Mesenchymal stem cell (in vitro differentiated cells and primary cell): Measurements from ENCODE around the gene UTP18.

Experiments used
- DNase-seq: peaks from one replicate; pipeline ENCODE4 v3.0.0-alpha.2; 2013
- H2AFZ ChIP-seq: one replicate; pipeline ENCODE4 v1.6.1; 2013; ENCODE audit warnings: low read depth, mild to moderate bottlenecking, control low read depth, inconsistent platforms, low read length, moderate library complexity
- H2AK5ac ChIP-seq: 2 replicates; pipeline ENCODE4 v1.6.1; 2013; ENCODE audit warnings: low read length, moderate library complexity, mild to moderate bottlenecking, inconsistent platforms; ENCODE audit not compliant: severe bottlenecking
- H2BK120ac ChIP-seq: one replicate; pipeline ENCODE4 v1.6.1; 2013; ENCODE audit warnings: low read depth, mild to moderate bottlenecking, inconsistent platforms, low read length, moderate library complexity
- H2BK12ac ChIP-seq, 2 experiments: one replicate each; pipeline ENCODE4 v1.6.1; 2013; ENCODE audit warnings: inconsistent platforms in 2 of 2, low read length in 2 of 2, mild to moderate bottlenecking in 2 of 2, moderate library complexity in 2 of 2, control low read depth in 1 of 2
- H2BK15ac ChIP-seq: one replicate; pipeline ENCODE4 v1.6.1; 2013; ENCODE audit warnings: mild to moderate bottlenecking, low read depth, inconsistent platforms; ENCODE audit not compliant: poor library complexity, severe bottlenecking
- H2BK5ac ChIP-seq: 2 replicates; pipeline ENCODE4 v1.6.1; 2013; ENCODE audit warnings: low read depth, mild to moderate bottlenecking, low read length, control low read depth, inconsistent platforms; ENCODE audit not compliant: poor library complexity, severe bottlenecking
- H3K14ac ChIP-seq, 2 experiments: one replicate each; pipeline ENCODE4 v1.6.1; 2013; ENCODE audit warnings: inconsistent platforms in 2 of 2, low read length in 2 of 2, control low read depth in 1 of 2, mild to moderate bottlenecking in 1 of 2, moderate library complexity in 1 of 2
- H3K18ac ChIP-seq, 2 experiments: one replicate each; pipeline ENCODE4 v1.6.1; 2013; ENCODE audit warnings: inconsistent platforms in 2 of 2, low read length in 2 of 2, control low read depth in 1 of 2, low read depth in 1 of 2, mild to moderate bottlenecking in 1 of 2
- H3K23ac ChIP-seq, 2 experiments: one replicate each; pipeline ENCODE4 v1.6.1; 2013; ENCODE audit warnings: inconsistent platforms in 2 of 2, low read length in 2 of 2, mild to moderate bottlenecking in 2 of 2, moderate library complexity in 2 of 2, control low read depth in 1 of 2
- H3K27ac ChIP-seq: 2 replicates; pipeline ENCODE4 v1.5.1; 2013; ENCODE audit warnings: mild to moderate bottlenecking, moderate library complexity, low read length, control low read depth, inconsistent platforms; ENCODE audit not compliant: poor library complexity, severe bottlenecking
- H3K27me3 ChIP-seq, 2 experiments: 2 replicates each; pipeline versions ENCODE4 v1.6.1 to v1.7.0; 2013; ENCODE audit warnings: low read length in 2 of 2, mild to moderate bottlenecking in 2 of 2, moderate library complexity in 2 of 2, control low read depth in 1 of 2, inconsistent platforms in 1 of 2; ENCODE audit not compliant: control insufficient read depth in 1 of 2, insufficient read depth in 1 of 2
- H3K36me3 ChIP-seq, 2 experiments: 2 replicates each; pipeline versions ENCODE4 v1.6.1 to v1.7.0; 2013; ENCODE audit warnings: low read length in 2 of 2, control low read depth in 1 of 2, inconsistent platforms in 1 of 2, low read depth in 1 of 2, mild to moderate bottlenecking in 1 of 2; ENCODE audit not compliant: insufficient read depth in 2 of 2, control insufficient read depth in 1 of 2
- H3K4ac ChIP-seq, 2 experiments: one replicate each; pipeline ENCODE4 v1.6.1; 2013; ENCODE audit warnings: inconsistent platforms in 2 of 2, low read length in 2 of 2, mild to moderate bottlenecking in 2 of 2, moderate library complexity in 2 of 2, control low read depth in 1 of 2, low read depth in 1 of 2
- H3K4me1 ChIP-seq: 2 replicates; pipeline ENCODE4 v1.6.1; 2013; ENCODE audit warnings: low read depth, low read length, control low read depth; ENCODE audit not compliant: control insufficient read depth, insufficient read depth
- H3K4me2 ChIP-seq: 2 replicates; pipeline ENCODE4 v1.6.1; 2013; ENCODE audit warnings: low read length, mild to moderate bottlenecking, inconsistent platforms; ENCODE audit not compliant: poor library complexity, severe bottlenecking
- H3K4me3 ChIP-seq, 2 experiments: 2 replicates each; pipeline versions ENCODE4 v1.5.1 to v1.7.0; 2013; ENCODE audit warnings: low read length in 2 of 2, mild to moderate bottlenecking in 2 of 2, control low read depth in 1 of 2, low read depth in 1 of 2; ENCODE audit not compliant: insufficient read depth in 1 of 2
- H3K79me1 ChIP-seq: replicated peaks from 2 replicates; pipeline ENCODE4 v1.6.1; 2013; ENCODE audit warnings: mild to moderate bottlenecking, control low read depth, low read length, inconsistent platforms; ENCODE audit not compliant: poor library complexity, severe bottlenecking
- H3K9ac ChIP-seq: 2 replicates; pipeline ENCODE4 v1.7.0; 2013; ENCODE audit warnings: mild to moderate bottlenecking, low read length, moderate library complexity
- H3K9me3 ChIP-seq: 2 replicates; pipeline ENCODE4 v1.7.0; 2013; ENCODE audit warnings: mild to moderate bottlenecking, low read length; ENCODE audit not compliant: control insufficient read depth
- H4K8ac ChIP-seq: one replicate; pipeline ENCODE4 v1.6.1; 2013; ENCODE audit warnings: inconsistent platforms, mild to moderate bottlenecking, low read length, moderate library complexity
- H4K91ac ChIP-seq: one replicate; pipeline ENCODE4 v1.6.1; 2013; ENCODE audit warnings: mild to moderate bottlenecking, low read length, inconsistent platforms
- WGBS: methylation state at CpG from one replicate; pipeline ENCODE4 v1.1.7; 2013; ENCODE audit warnings: mixed read lengths; 5-methylcytosine and 5-hydroxymethylcytosine counted together

UTP18 gene

DNA sequence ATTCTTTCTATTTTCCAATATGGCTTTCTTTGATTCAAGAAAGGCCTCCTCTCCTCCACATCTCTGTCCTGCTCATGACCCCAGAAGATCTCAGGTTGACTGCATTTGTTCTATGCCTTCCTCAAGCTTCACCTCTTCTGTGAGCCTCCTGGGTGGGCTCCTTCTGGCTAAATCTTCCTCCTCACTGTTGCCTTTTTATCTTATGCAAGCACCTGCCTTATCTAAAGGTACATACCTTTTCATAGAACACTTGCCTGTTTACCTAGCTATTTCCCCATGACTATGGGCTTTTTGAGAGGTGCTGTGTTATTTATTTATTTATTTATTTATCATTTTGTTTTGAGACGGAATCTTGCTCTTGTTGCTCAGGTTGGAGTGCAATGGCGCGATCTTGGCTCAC lies 81.1 kb downstream of the UTP18 start:
- Histone ChIP-seq H3K18ac (no peak overlapping the region), H2BK15ac (no peak overlapping the region), H3K9me3 (no peaks in the 10 kb centered on the region), H2AK5ac (no peak overlapping the region), H3K14ac (no peak overlapping the region), H3K27me3 (peaks cover 2 to 9% of the 10 kb centered on the region in 2 experiments), H2BK12ac (no peak overlapping the region), H3K4me3 (no peak overlapping the region), H3K9ac (no peak overlapping the region), H2BK120ac (no peak overlapping the region), H3K4ac (no peak overlapping the region), H3K79me1 (no peaks in the 10 kb centered on the region), H2BK5ac (no peak overlapping the region), H3K4me1 (no peaks in the 10 kb centered on the region), H3K27ac (no peak overlapping the region), H4K91ac (no peak overlapping the region), H3K36me3 (no peaks in the 10 kb centered on the region), H3K23ac (no peak overlapping the region), H4K8ac (no peak overlapping the region), H2AFZ (no peak overlapping the region), H3K4me2 (no peak overlapping the region)
- WGBS: no CpG with 5 or more reads among the region's 3 CpGs
- no peak for DNase-seq

DNA sequence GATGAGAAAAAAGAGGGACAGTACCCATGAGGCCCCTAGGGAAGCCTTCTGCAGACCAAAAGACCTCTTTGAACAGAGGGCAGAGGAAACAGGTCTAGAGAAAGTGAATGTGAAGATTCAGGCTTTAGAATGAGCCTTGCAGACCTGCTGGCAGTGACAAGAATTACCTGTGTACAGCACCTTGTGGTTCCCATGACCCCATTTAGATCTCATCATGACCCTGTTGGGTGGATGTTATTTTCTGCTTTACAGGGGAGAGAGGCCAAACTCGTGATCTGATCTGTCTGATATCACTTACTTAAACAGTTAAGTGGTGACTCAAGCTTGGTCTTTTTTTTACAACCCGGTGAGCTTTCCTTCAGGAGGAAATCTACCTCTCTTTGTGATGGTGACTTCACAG lies 81.9 kb downstream of the UTP18 start:
- H3K4me1 ChIP-seq: no peaks in the 10 kb centered on the region
- no peak overlapping the region for H2BK12ac ChIP-seq
- no peak overlapping the region for H3K14ac ChIP-seq
- no peaks in the 10 kb centered on the region for H3K36me3 ChIP-seq
- no peak overlapping the region for H3K27ac ChIP-seq
- no peak overlapping the region for H4K8ac ChIP-seq
- no peak overlapping the region for H2BK15ac ChIP-seq
- H3K23ac ChIP-seq: no peak overlapping the region
- H2BK5ac ChIP-seq: no peak overlapping the region
- no peak overlapping the region for H3K9ac ChIP-seq
- no peaks in the 10 kb centered on the region for H3K9me3 ChIP-seq
- no peak overlapping the region for H3K4me3 ChIP-seq
- H3K4ac ChIP-seq: no peak overlapping the region
- no peak for DNase-seq
- WGBS: 64% methylated on average over 2 of the region's 2 CpGs
- no peaks in the 10 kb centered on the region for H3K79me1 ChIP-seq
- H2BK120ac ChIP-seq: no peak overlapping the region
- peaks cover 1 to 7% of the 10 kb centered on the region in 2 experiments for H3K27me3 ChIP-seq
- H2AK5ac ChIP-seq: no peak overlapping the region
- no peak overlapping the region for H3K18ac ChIP-seq
- H3K4me2 ChIP-seq: no peak overlapping the region
- H2AFZ ChIP-seq: no peak overlapping the region
- H4K91ac ChIP-seq: no peak overlapping the region

DNA sequence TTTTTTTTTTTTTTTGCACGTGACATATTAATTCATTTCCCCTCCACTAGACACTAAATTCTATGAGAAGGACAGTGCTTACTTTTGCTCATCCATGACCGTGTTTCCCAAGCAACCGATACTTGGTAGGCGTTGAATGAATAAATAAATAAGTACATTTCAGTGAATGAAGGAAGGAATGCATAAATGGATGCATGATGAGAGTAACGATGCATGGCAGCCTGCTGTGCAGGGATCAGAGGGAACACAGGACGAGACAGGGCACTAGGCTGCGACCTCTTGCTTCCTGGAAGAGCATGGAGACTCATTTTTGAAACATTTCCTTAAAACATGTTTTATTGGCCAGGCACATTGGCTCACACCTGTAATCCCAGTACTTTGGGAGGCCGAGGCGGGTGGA lies 84.2 kb downstream of the UTP18 start:
- H3K9me3 ChIP-seq: no peaks in the 10 kb centered on the region
- H3K27ac ChIP-seq: no peak overlapping the region
- no peak overlapping the region for H3K23ac ChIP-seq
- no peak overlapping the region for H2BK12ac ChIP-seq
- H3K4me2 ChIP-seq: no peak overlapping the region
- H3K4ac ChIP-seq: no peak overlapping the region
- no peaks in the 10 kb centered on the region for H3K79me1 ChIP-seq
- no peak overlapping the region for H2AK5ac ChIP-seq
- no peak overlapping the region for H3K9ac ChIP-seq
- H3K14ac ChIP-seq: no peak overlapping the region
- no peak overlapping the region for H4K8ac ChIP-seq
- no peak overlapping the region for H2BK15ac ChIP-seq
- H3K4me1 ChIP-seq: no peaks in the 10 kb centered on the region
- no peak overlapping the region for H3K4me3 ChIP-seq
- H3K18ac ChIP-seq: no peak overlapping the region
- no peak overlapping the region for H2AFZ ChIP-seq
- H2BK120ac ChIP-seq: no peak overlapping the region
- no peak overlapping the region for H2BK5ac ChIP-seq
- H3K27me3 ChIP-seq: peaks cover 7 to 22% of the 10 kb centered on the region in 2 experiments
- H3K36me3 ChIP-seq: no peaks in the 10 kb centered on the region
- WGBS: 84% methylated on average over 8 of the region's 9 CpGs
- no peak for DNase-seq
- no peak overlapping the region for H4K91ac ChIP-seq

DNA sequence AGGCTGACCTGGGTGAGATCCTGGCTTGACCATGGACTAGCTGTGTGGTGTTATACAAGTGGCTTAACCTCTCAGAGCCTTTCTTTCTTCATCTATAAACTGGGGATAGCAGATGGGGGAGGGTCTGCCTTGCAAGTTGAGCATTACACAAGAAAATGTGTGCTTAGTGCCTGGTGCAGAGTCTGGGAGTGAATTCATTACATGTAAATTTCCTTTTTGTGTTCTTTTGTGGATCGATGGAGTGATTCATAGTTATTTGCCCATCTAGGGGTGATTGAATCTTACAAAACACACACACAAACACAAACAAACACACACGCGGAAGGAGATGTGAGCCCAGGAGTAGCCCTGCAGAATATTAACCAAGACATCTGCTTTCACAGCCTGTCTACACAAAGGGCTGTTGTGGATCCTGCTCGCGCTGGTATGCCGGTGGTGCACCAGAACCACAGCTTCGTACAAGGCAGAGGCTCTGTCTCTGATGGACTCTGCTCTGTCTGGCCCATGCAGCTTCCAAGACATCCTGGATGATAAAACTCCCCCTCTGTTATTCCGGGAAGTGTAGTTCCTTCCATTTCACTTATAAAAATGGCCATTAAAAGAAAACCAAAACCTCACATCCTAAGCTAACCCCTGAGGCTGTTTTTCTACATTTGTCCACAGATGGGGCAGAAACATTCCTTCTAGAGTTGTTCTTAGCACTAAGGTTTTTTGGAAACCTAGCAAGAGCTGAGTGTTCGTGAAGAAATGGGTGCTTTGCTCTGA lies 86.1 kb downstream of the UTP18 start:
- no peaks in the 10 kb centered on the region for H3K9me3 ChIP-seq
- no peak overlapping the region for H4K91ac ChIP-seq
- peaks cover 13 to 38% of the 10 kb centered on the region in 2 experiments for H3K27me3 ChIP-seq

More for the DNA sequence above, 86.1 kb downstream of the UTP18 start:
- no peak overlapping the region for H3K9ac ChIP-seq
- H2BK120ac ChIP-seq: no peak overlapping the region
- H3K4ac ChIP-seq: no peak overlapping the region
- H2AK5ac ChIP-seq: no peak overlapping the region
- no peak overlapping the region for H3K4me2 ChIP-seq
- no peak overlapping the region for H3K14ac ChIP-seq
- no peak overlapping the region for H3K23ac ChIP-seq
- no peak overlapping the region for H3K27ac ChIP-seq
- H3K18ac ChIP-seq: no peak overlapping the region
- no peaks in the 10 kb centered on the region for H3K79me1 ChIP-seq
- H2BK12ac ChIP-seq: no peak overlapping the region
- H4K8ac ChIP-seq: no peak overlapping the region
- H2AFZ ChIP-seq: no peak overlapping the region
- H3K4me1 ChIP-seq: no peaks in the 10 kb centered on the region
- no peak overlapping the region for H2BK5ac ChIP-seq
- H3K36me3 ChIP-seq: no peaks in the 10 kb centered on the region
- 81% methylated on average over 8 of the region's 9 CpGs for WGBS
- H3K4me3 ChIP-seq: no peak overlapping the region
- no peak overlapping the region for H2BK15ac ChIP-seq
- no peak for DNase-seq
